GM18909 (cell line): ENCODE data around the gene GRIK4.

Experiments used
- ATAC-seq: cut with Tn5 transposase; IDR thresholded peaks from one replicate; pipeline ENCODE4 v1.9.1; 2021; ENCODE audit warnings: mild to moderate bottlenecking; ENCODE audit not compliant: unreplicated experiment, poor library complexity

GRIK4 gene

DNA sequence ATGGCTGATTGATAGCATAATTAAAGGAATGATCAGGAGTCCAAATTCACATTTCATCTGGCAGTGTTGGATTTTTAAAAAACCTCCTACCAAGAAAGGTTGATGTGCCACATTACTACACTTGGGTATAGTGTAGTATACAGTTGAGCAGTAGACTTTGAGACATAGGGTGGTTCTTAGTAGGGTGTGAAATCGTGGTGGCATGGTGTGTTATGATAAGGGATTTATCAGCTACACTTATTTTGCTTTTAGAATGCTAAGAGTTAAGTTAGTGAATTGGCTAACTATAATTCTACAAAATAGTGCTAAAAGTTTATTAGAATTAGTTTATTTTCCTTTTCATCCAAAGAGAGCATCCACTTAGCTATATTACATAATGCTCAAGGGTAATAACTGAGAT is 525.5 kb downstream of the GRIK4 start:
- ATAC-seq: no peak
